OCI-LY1 (cell line): ENCODE measurements around the gene PLD1.

Experiments
- CTCF ChIP-seq: fragments of 200-600 bp; sonication (generic), shearing (Covaris generic); IDR thresholded peaks from 2 replicates; pipeline ENCODE4 v1.5.1; 2017; ENCODE audit warnings: mild to moderate bottlenecking, antibody characterized with exemption, low read length, moderate library complexity, mixed read lengths
- EZH2 ChIP-seq: fragments of 200-600 bp; sonication (generic), shearing (Covaris generic); IDR thresholded peaks from 2 replicates; pipeline ENCODE4 v1.8.0; 2017; ENCODE audit warnings: borderline replicate concordance, mixed run types, mild to moderate bottlenecking, antibody characterized with exemption, low read length, moderate library complexity, mixed read lengths

GRCh38 chr3:171833789-171834460 lies 23.6 kb upstream of the PLD1 start:
- peak; percentile 36; the same call in 1 of the 2 replicates for TF ChIP-seq CTCF
- no peak for TF ChIP-seq EZH2
